HG02763 (cell line): ENCODE data around the gene TLE4.
"Not testable (repeated sequence)": the region's sequence is repeated elsewhere in the genome, so short reads cannot be mapped to it uniquely, and the experiment has no call there.

Experiments used
- ATAC-seq: cut with Tn5 transposase; IDR thresholded peaks from one replicate; pipeline ENCODE4 v1.9.1; 2021; ENCODE audit warnings: mild to moderate bottlenecking, moderate library complexity; ENCODE audit not compliant: unreplicated experiment

The TLE4 gene

DNA sequence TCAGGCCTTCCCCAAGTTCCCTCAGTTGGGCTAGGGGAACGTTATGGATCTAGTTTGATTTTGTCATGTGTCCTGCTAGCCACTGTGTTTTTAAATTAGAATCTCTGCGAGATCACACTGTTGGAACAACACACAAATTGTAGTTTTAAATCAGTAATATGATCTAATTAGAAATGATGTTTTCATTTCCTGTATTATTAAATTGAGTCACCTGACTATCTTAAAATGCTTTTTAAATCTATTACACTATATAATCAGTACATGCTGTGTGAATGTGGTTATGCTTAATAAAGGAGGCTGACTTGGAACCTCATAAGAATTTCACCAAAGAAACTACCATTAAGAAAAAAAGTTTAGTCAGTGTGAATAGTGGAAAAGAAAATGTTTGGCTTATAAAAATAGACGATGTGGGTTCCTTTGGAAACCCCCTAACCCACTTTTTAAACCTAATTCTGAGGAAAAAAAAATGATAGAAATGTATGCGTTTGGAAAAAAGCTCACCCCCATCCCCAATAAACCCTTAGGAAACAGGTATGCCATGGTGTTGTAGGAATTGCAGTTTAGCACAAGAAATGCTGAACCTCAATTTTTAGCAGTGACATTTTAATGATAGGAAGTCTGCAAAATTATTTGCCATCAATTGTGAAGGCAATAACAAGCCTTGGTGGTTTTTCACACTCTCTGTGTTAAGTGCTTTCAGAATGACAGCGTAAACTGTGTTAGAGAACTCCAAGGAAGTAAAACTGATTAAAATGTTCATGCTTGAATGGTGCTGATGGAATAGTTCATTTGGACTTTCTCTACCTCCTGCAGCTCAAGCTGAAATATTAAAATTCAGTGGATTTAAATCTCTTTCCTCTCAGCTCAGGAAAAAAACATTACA, 59.0 kb downstream of the TLE4 start:
- ATAC-seq: no peak

DNA sequence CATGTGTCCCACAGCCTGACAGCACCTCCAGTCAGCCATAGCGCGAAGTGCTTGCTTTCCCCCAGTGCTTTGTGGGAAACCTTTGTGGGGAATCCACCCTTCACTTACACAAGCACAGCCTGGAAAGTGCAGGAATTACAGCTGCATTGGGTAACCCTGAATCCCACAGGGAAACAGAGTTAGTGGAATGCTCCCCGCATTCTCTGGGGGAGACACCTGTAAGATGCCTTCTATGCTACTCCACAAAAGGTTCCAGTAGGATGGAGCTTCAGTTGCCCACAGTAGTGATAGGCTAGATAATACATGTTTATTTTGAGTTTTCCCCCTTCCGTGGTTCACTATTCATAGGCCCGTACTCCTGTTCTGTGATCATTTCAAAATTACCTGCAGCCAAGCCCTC, 60.3 kb downstream of the TLE4 start:
- no peak for ATAC-seq

DNA sequence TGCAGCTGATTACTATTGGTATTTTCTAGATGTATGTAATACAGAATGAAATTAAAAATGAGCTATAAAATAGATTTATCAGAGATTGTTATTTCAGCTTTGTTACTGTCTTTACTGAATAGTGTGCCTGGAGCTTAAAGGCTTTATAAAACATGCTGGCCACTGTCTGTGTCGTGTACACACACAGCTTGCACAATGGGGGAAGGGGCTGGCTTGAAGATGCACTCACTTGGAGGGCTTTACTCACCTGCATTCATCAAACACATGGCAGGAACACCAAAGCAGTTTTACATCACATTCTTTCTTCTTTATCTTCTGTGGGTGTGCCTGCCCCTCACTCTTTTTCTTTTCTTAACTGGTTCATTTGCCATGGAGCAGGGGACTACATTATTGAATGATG, 60.9 kb downstream of the TLE4 start:
- no peak for ATAC-seq

DNA sequence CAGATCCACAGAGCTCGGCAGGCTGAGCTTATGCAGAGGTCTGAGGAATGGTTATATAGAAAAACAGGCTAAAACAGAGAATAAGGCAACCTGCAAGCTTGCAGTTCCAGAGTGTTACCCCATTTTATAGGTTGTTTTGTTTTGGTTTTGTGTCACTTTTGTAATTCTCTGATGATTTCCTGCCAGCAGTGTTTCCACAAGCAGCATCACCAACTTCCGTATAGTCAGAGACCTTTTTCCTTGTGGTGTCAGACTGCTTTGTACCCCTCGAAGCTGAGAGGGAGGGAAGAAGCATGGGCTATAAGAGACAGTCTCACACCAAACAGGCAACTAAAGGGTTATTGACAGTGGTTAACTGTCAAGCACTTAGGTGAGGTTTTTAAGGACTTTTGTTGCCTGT, 61.8 kb downstream of the TLE4 start:
- no peak for ATAC-seq

DNA sequence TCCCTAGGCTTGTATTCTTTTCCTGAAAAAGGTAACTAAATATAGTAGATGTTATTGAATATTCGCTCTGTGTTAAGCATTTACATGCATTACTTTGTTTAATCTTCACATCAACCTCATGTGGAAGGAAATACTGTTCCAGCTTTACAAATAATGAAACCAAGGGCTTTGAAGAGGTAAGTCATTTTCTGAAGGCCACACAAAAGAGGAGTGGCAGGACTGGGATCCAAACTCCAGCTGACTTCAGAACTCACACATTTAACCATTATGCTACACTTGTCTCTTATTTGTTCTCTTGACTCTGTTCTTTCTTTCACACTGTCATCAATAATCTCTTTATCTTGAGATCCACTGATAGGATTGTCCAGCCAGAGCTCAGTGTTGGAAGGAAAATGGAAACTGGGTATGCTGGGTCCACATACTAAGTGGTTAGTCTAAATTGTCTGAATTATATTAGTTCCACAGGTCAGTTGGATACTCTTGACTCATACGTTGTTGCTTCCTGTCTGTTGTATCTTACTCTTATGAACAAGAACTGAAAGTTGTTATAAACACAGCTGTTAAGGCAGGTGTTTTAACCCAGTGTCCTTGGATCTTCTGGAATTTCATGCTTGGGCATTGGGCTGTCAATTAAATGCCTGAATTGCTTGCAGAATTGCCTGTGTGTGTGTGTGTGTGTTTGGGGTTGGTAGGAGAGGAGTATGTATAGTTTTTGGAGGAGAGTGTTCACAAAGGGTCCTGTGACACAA, 65.6 kb downstream of the TLE4 start:
- ATAC-seq: no peak

DNA sequence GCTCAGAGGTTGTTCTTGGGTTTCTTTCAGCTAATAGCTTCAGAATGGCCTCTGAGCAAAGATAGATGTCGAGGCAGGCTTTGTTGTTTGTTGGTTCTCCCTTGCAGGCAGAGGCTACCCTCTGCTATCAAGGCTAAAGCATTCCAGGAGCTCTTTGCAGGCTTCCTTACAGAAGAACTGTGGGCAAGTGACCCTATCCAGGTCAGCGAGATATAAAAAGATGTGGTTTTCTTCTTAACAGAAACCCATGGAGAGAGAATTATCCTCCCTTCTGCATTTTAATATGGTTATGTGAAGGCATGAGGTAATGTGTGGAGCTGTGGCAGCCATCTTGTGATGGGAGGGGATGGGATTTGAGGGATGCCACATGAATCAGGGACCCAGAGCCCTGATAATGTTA, 67.0 kb downstream of the TLE4 start:
- no peak for ATAC-seq

DNA sequence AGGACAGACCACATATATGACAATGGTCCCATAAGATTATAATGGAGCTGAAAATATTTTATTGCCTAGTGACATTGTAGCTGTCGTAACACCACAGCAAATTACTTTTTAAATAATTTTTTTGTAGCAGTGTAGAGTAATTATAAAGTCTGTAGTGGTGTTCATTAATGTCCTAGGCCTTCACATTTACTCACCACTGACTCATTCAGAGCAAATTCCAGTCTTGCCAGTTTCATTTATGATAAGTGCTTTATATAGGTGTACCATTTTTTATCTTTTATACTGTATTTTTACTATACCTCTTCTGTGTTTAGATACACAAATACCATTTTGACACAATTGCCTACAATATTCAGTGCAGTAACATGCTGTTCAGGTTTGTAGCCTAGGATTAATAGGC, 67.6 kb downstream of the TLE4 start:
- ATAC-seq: no peak

DNA sequence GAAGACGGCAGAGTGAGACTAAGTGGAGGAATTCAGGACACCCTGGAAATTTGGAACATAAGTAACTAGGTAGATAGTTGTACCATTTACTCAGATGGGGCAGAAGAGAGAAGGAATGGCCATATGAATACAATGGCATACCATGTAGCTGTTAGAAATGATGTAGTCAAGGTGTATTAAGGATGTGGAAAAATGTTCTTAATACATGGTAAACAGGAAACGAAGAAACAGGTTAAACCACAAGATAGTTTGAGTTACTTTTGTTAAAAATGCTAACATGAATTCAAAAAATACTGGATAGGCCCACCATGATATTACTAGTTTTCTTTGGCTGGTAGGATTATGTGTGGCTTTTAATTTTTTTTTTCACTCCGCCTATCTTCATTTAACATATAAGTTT, 68.3 kb downstream of the TLE4 start:
- ATAC-seq: not testable (repeated sequence)

DNA sequence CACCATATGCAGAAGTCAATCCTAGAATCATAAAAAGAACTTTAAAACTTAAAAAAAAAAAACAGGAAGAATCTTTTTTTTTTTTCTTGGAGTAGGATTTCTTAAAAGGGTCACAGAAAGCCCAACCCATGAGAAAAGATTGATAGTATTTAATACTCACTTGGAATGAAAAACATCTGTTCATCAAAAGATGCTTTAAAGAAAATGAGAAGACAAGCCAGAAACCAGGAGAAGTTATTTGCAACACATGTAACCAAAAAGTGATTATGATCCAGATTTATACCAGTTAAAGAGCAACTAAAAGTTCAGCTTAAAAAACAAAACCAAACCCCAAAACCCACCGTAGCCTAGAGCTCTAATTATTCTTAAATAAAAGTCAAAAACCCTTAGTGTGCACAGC, 69.3 kb downstream of the TLE4 start:
- ATAC-seq: no peak

DNA sequence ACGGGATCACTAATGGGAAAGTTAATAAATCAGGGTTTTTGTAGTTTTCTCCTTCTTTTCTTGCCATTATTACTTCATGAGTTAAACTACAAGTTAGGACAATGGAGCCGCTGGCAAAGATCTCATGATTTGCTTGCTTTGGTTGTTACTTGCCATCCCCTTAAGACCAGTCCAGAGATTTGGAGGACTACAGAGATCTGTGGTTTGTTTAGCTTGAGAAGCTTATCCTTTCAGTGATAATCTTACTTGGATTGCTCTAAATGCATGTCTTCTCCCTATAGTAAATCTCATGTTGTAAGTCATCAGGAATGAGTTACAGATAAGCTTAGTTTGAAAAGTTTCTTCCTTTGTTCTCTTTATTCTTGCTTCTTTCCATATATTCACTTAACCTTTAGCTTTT, 70.9 kb downstream of the TLE4 start:
- no peak for ATAC-seq

DNA sequence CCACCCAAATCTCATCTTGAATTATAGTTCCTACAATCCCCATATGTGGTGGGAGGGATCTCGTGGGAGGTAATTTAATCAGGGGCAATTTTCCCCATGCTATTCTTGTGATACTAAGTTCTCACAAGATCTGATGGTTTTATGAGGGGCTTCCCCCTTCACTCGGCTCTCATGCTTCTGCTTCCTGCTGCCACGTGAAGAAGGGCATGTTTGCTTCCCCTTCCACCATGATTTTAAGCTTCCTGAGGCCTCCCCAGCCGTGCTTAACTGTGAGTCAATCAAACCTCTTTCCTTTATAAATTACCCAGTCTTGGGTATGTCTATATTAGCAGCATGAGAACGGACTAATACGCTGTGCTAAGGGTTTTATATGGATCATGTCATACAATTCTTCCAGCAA, 72.3 kb downstream of the TLE4 start:
- ATAC-seq: no peak

DNA sequence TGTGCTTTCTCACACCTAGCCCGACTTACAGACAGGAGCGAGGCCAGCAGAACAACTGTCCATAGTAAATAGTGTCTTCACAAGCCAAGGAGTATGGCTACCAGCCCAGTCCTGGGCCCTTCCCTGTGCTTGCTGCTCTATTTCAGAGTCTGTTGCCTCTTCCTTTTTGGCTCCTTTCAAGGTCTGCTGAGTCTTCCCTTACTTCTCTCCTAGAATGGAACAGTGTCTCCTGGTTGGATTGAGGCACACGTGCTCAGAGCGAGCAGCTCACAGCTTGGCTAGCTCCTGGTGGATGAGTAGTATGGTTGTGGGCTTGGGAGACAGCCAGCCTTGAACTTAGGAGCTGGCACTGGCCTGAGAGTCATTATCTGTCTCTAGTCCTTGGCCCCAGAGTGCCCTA, 72.8 kb downstream of the TLE4 start:
- ATAC-seq: no peak

DNA sequence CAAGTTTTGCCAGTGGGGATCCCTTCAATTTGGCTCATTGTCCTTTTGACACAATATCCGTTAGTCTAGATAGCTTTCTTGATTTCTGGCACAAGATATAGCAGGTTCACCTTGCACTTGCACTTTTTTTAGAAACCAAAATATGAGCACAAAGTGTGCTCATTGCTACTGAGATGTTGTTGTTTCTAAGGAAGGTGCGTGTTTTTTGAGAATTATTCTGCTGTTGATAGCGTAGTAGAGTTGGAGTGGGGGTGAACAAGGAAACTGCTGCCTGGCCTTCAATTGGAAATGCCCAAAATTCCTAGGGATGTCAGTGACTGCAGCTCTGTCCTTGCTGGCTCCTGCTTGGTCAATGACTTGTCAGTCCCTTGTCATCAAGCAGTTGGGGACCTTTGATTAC, 73.3 kb downstream of the TLE4 start:
- no peak for ATAC-seq

DNA sequence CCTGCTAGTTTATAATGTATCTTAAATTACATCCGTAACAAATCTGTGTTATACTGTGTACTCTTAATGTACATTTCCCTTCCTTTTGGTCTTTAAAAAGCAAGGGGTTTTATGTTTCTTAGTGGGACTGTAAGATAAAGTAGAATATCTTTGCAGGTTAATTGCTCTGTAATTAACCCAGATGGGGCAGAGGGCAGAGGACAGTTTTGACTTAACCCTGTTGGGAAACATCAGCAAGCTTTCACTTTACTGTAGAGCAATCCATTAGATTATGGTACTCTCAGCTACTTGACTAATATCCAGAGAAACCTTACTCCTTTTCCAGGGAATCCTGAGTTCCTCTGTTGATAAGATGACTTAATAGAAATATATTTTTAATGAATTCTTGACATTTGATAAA, 74.3 kb downstream of the TLE4 start:
- no peak for ATAC-seq

DNA sequence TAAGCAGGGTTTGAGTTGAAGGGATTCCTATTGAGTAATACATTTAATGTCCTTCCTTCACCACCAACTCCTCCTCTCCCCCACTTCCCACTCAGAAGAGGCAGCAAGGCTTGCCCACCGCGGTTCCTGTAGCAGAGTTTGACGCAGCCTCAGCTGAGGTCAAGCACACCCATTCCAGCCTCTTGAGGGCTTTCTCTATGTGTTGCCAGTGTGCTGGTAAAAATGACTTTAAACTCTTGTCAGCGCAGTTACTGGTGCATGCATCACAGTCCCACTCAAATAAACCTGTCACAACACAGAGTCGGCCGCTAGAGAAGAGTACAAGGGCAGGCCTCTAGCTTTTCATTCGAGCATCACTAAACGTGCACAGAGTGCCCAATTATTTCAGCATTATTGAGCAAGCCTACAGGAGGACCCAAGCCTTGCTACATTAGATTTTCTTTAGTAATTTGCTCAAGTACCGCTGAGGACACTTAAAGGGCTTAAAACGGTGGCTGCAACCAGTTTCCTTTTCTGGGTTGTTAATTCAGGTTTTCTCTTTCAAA, 79.6 kb downstream of the TLE4 start:
- ATAC-seq: no peak

DNA sequence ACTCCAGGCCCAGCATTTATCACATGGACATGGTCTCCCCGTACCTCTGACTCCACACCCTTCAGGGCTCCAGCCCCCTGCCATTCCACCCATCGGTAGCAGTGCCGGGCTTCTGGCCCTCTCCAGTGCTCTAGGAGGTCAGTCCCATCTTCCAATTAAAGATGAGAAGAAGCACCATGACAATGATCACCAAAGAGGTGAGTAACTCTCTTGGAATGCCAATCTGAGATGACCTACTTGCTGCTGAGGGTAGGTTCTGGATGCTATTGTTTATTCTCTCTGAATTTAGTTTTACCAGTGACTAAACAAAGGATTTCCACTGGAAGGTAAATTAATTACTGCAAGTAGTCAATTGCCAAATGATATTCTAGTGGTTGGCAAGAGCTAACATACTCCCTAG, 80.8 kb downstream of the TLE4 start:
- no peak for ATAC-seq

DNA sequence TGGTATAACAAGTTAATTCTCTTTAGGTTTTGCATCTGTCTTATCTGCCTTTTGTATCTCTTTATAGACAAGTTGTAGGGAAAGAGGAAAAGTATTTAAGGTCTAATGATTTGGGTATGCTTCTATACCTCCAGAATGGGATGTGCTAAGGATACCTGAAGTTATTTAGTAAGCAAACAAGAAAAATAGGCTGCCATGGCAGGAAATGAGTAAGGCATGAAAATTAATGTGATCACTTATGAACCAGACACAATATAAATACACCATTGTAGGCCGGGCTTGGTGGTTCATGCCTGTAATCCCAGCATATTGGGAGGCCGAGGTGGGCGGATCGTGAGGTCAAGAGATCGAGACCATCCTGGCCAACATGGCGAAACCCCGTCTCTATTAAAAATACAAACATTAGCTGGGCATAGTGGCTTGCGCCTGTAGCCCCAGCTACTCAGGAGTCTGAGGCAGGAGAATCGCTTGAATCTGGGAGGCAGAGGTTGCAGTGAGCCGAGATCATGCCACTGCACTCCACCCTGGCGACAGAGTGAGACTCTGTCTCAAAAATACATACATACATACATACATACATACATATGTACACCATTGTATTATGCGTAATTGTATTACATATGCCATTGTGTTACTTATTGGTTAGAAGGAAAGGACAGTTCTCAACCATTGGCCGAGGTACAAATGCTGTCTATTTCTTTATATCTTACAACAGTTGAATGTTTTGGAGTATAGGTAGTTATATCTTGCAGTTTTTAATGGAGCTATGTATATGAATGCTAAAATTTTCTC, 83.0 kb downstream of the TLE4 start:
- not testable (repeated sequence) for ATAC-seq

DNA sequence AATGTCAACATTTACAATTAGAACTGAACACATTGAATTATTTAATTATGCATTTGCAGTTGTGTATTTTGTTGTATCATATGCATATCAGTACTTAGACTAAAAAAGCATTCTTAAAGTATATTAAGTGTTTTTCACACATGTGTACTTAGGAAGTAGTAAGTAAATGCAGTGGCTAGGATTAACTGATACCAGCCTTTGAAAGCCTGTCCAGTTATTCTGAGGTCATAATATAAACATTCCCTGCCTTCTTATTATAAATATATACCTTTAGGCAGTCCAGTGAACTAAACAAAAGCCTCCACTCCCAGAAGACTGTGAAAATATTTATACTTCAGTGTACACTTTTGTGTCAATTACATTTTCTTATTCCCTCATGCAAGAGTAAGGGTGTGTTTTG, 83.8 kb downstream of the TLE4 start:
- no peak for ATAC-seq

DNA sequence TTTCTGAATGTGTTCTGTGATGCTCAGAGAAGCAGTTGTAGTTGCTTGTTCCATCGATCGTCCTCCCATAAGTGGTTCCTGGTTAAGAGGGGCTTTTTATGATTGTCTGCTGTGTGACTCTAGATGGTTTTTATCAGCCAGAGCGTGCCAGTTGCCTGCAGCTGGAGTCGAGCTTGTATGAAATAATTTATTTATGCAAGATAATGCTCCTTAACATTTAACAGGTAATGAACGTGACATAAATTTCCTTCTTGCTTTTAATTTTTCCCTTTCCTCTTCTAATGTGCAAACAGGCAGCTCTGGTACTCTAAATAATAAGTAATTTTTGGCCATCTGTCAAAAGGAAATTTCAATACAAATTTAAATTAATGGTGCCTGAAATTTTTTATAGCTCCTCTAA, 84.4 kb downstream of the TLE4 start:
- no peak for ATAC-seq

DNA sequence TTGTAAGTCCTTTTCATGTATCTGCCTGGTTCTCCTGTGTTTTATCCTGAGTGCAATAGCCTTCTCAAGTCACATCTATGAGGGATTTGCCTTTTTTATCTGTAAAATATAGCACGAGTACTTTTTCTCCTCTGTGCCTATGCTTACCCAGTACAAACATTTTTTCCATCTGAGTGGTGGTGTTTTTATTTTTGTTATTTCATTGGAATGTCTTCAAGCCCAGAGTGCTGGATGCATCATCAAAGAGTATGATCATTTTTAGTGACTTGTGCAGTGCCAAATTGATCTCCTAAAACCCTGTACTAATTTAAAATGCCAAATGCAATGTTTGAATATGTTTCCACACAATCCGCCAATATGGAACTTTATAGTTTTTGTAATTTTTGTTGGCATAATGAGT, 86.1 kb downstream of the TLE4 start:
- ATAC-seq: no peak

DNA sequence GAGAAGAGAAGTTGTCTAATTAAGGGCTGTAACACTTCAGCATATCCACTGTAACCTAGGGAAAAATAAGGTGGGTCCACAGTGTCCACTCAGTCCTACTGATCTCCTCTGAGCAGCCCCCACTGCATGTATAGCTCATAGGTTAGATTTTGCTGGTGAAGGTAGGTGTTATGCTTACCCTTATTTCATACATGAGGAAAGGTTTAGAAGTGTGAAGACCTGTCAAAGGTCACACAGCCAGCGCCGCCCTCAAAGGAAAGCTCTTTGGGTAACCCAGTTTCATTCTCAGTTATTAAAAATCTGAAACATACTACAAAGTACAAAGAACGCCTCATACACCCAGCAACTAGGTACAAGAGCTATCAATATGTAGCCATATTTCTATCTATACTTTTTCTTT, 87.2 kb downstream of the TLE4 start:
- ATAC-seq: no peak
